Measurements from ENCODE around the gene RGS7. TPM values are rescaled to one million over a fixed set of nuclear protein-coding genes. Genes with fewer than 3 reads are reported as not detected.

Gene RGS7
- total RNA-seq, 1 donor from 2014 or later = not detected

- Histone ChIP-seq H3K9me3 (no peaks in the 10 kb centered on the region), H3K4me3 (no peak overlapping the region), H3K4me1 (no peaks in the 10 kb centered on the region), H3K36me3 (no peaks in the 10 kb centered on the region), H3K27ac (no peak overlapping the region), H3K27me3 (no peaks in the 10 kb centered on the region)
- TF ChIP-seq POLR2A (IDR thresholded peaks at IDR 0.05) = no peak
- TF ChIP-seq, protein P1, sequence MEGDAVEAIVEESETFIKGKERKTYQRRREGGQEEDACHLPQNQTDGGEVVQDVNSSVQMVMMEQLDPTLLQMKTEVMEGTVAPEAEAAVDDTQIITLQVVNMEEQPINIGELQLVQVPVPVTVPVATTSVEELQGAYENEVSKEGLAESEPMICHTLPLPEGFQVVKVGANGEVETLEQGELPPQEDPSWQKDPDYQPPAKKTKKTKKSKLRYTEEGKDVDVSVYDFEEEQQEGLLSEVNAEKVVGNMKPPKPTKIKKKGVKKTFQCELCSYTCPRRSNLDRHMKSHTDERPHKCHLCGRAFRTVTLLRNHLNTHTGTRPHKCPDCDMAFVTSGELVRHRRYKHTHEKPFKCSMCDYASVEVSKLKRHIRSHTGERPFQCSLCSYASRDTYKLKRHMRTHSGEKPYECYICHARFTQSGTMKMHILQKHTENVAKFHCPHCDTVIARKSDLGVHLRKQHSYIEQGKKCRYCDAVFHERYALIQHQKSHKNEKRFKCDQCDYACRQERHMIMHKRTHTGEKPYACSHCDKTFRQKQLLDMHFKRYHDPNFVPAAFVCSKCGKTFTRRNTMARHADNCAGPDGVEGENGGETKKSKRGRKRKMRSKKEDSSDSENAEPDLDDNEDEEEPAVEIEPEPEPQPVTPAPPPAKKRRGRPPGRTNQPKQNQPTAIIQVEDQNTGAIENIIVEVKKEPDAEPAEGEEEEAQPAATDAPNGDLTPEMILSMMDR (IDR thresholded peaks at IDR 0.05) = no peak
- no peak for TF ChIP-seq POLR2AphosphoS5 (IDR thresholded peaks at IDR 0.05; ENCODE audit: insufficient read depth in 1 of 2, low read depth in 1 of 2)
- DNase-seq (ENCODE audit: extremely low spot score in 2 of 2) = no peak
- intact Hi-C loops (cut with DNase I) = no loop called here
Measured at GRCh38 chr1:241323514-241324195, 33.4 kb downstream of the RGS7 start.

- H3K4me1 ChIP-seq = no peaks in the 10 kb centered on the region
- no peaks in the 10 kb centered on the region for H3K27me3 ChIP-seq
- no peak overlapping the region for H3K27ac ChIP-seq
- TF ChIP-seq POLR2A (IDR thresholded peaks at IDR 0.05) = no peak
- TF ChIP-seq, protein P1 (IDR thresholded peaks at IDR 0.05) = no peak
- TF ChIP-seq POLR2AphosphoS5 (IDR thresholded peaks at IDR 0.05; ENCODE audit: insufficient read depth in 1 of 2, low read depth in 1 of 2) = no peak
- intact Hi-C loops (cut with DNase I) = no loop called here
- DNase-seq (ENCODE audit: extremely low spot score in 2 of 2) = no peak
- H3K36me3 ChIP-seq = no peaks in the 10 kb centered on the region
- H3K4me3 ChIP-seq = no peak overlapping the region
- no peaks in the 10 kb centered on the region for H3K9me3 ChIP-seq
Measured at GRCh38 chr1:241317676-241318075, 39.3 kb downstream of the RGS7 start.

GRCh38 chr1:241316372-241316771 lies 40.6 kb downstream of the RGS7 start:
- intact Hi-C loops (cut with DNase I) = no loop called here
- no peaks in the 10 kb centered on the region for H3K9me3 ChIP-seq
- H3K36me3 ChIP-seq = no peaks in the 10 kb centered on the region
- no peaks in the 10 kb centered on the region for H3K27me3 ChIP-seq
- H3K4me3 ChIP-seq = no peak overlapping the region
- TF ChIP-seq POLR2A (IDR thresholded peaks at IDR 0.05) = no peak
- no peak for DNase-seq (ENCODE audit: extremely low spot score in 2 of 2)
- no peaks in the 10 kb centered on the region for H3K4me1 ChIP-seq
- H3K27ac ChIP-seq = no peak overlapping the region

GRCh38 chr1:241311056-241311746 lies 45.8 kb downstream of the RGS7 start:
- Histone ChIP-seq H3K4me1 (no peaks in the 10 kb centered on the region), H3K4me3 (no peak overlapping the region), H3K36me3 (no peaks in the 10 kb centered on the region), H3K9me3 (no peaks in the 10 kb centered on the region), H3K27ac (no peak overlapping the region), H3K27me3 (no peaks in the 10 kb centered on the region)
- intact Hi-C loops (cut with DNase I) = no loop called here
- DNase-seq (ENCODE audit: extremely low spot score in 2 of 2) = no peak
- TF ChIP-seq, protein P1 (IDR thresholded peaks at IDR 0.05) = no peak
- TF ChIP-seq POLR2AphosphoS5 (IDR thresholded peaks at IDR 0.05; ENCODE audit: insufficient read depth in 1 of 2, low read depth in 1 of 2) (no peak), POLR2A (IDR thresholded peaks at IDR 0.05) (no peak)

DNA sequence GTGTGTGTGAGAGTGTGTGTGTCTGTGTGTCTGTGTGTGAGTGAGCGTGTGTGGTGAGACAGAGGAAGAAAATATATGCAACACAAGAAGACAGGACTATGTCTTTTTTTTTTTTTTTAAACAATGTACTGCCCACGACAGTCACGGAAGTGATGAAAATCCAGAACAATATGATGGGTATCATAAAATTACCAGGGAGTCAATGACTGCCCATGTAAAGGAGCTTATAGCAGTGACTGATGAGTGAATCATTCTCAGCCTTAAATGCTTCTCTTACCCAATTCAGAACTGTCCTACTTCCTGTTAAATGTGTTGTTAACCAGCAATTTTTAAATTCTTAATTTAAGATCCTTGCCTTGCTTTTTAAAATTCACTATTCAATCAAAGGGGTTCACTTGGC lies 46.6 kb downstream of the RGS7 start:
- Histone ChIP-seq H3K27ac (no peak overlapping the region), H3K27me3 (no peaks in the 10 kb centered on the region), H3K9me3 (no peaks in the 10 kb centered on the region), H3K4me3 (no peak overlapping the region), H3K36me3 (no peaks in the 10 kb centered on the region), H3K4me1 (no peaks in the 10 kb centered on the region)
- intact Hi-C loops (cut with DNase I) = no loop called here
- DNase-seq (ENCODE audit: extremely low spot score in 2 of 2) = no peak
- TF ChIP-seq, protein P1 (IDR thresholded peaks at IDR 0.05) = no peak
- TF ChIP-seq POLR2A (IDR thresholded peaks at IDR 0.05) (no peak), POLR2AphosphoS5 (IDR thresholded peaks at IDR 0.05; ENCODE audit: insufficient read depth in 1 of 2, low read depth in 1 of 2) (no peak)

Data from vagina (tissue), 2 donors.